ENCODE results near the gene CASKIN2. TPM values are rescaled to one million over a fixed set of nuclear protein-coding genes. Genes with fewer than 3 reads are reported as not detected.

Gene CASKIN2
- total RNA-seq (11.4 TPM), polyA plus RNA-seq (ENCODE audit: insufficient read depth in 1 of 8, insufficient read length in 8 of 8, low replicate concordance in 1 of 8) (10 to 100 TPM; 17.7 to 27.9 (median 23.9) TPM)
- long read RNA-seq, donor 1, result 0 reads
- long read RNA-seq, donor 2, result 0 reads
- long read RNA-seq, donor 3, full-length matches to known transcripts, result 1 of 19 reads
- long read RNA-seq, donor 3, partial matches to known transcripts, result 18 of 19 reads
- long read RNA-seq, donor 3, other reads (novel, unspliced or antisense), result 0 of 19 reads
- long read RNA-seq, donor 4, result 0 reads
- long read RNA-seq, donor 5, partial matches to known transcripts, result 16 of 16 reads
- long read RNA-seq, donor 5, other reads (novel, unspliced or antisense), result 0 of 16 reads
- long read RNA-seq, donor 6, full-length matches to known transcripts, result 1 of 7 reads
- long read RNA-seq, donor 6, partial matches to known transcripts, result 6 of 7 reads
- long read RNA-seq, donor 6, other reads (novel, unspliced or antisense), result 0 of 7 reads
- long read RNA-seq, donor 7, partial matches to known transcripts, result 0 of 1 reads
- long read RNA-seq, donor 7, other reads (novel, unspliced or antisense), result 0 of 1 reads
- long read RNA-seq, donor 8, result 0 reads
- long read RNA-seq, donor 9, result 0 reads
- long read RNA-seq, donor 10, result 0 reads
- long read RNA-seq, donor 11, partial matches to known transcripts, result 7 of 7 reads
- long read RNA-seq, donor 11, other reads (novel, unspliced or antisense), result 0 of 7 reads

- peaks cover 46% of the 10 kb centered on the region for H3K36me3 ChIP-seq (ENCODE audit: control insufficient read depth, insufficient read depth, low read length)
- WGBS (ENCODE audit: insufficient coverage), result under 1% methylated on average over 73 of the region's 78 CpGs
- H3K4me3 ChIP-seq (ENCODE audit: low read length), result peak within 1 kb of the TSS; percentile 67
- H3K27ac ChIP-seq (ENCODE audit: low read length), result peak within 1 kb of the TSS; percentile 80
- H3K9me3 ChIP-seq (replicated peaks; ENCODE audit: control insufficient read depth, low read depth, low read length), result no peaks in the 10 kb centered on the region
- H3K27me3 ChIP-seq (ENCODE audit: control insufficient read depth, insufficient read depth, low read length), result no peaks in the 10 kb centered on the region
- H3K4me1 ChIP-seq (ENCODE audit: control insufficient read depth, insufficient read depth, low read length), result peaks cover 50% of the 10 kb centered on the region
- peak; percentile 97 for DNase-seq
Measured at GRCh38 chr17:75515496-75516254, at the start of gene CASKIN2. TSS of gene CASKIN2 (minus strand) at chr17:75515537. CDS start at chr17:75513804, 1,733 bp downstream.

GRCh38 chr17:75565066-75565465 lies 49.7 kb upstream of the CASKIN2 start:
- WGBS (ENCODE audit: insufficient coverage), result 51% methylated on average over 6 of the region's 7 CpGs
- no peaks in the 10 kb centered on the region for H3K9me3 ChIP-seq (replicated peaks; ENCODE audit: control insufficient read depth, low read depth, low read length)
- no peak for DNase-seq

GRCh38 chr17:75564195-75564594 lies 48.9 kb upstream of the CASKIN2 start:
- Histone ChIP-seq H3K4me1 (ENCODE audit: control insufficient read depth, insufficient read depth, low read length) (peaks cover 13% of the 10 kb centered on the region), H3K9me3 (replicated peaks; ENCODE audit: control insufficient read depth, low read depth, low read length) (no peaks in the 10 kb centered on the region), H3K36me3 (ENCODE audit: control insufficient read depth, insufficient read depth, low read length) (no peaks in the 10 kb centered on the region), H3K4me3 (ENCODE audit: low read length) (no peak overlapping the region), H3K27me3 (ENCODE audit: control insufficient read depth, insufficient read depth, low read length) (no peaks in the 10 kb centered on the region), H3K27ac (ENCODE audit: low read length) (no peak overlapping the region)
- DNase-seq, result no peak
- 85% methylated on average over 11 of the region's 11 CpGs for WGBS (ENCODE audit: insufficient coverage)

More at GRCh38 chr17:75565066-75565465, 49.7 kb upstream of the CASKIN2 start:
- no peaks in the 10 kb centered on the region for H3K27me3 ChIP-seq (ENCODE audit: control insufficient read depth, insufficient read depth, low read length)
- H3K4me1 ChIP-seq (ENCODE audit: control insufficient read depth, insufficient read depth, low read length), result peaks cover 12% of the 10 kb centered on the region
- no peak overlapping the region for H3K4me3 ChIP-seq (ENCODE audit: low read length)
- H3K36me3 ChIP-seq (ENCODE audit: control insufficient read depth, insufficient read depth, low read length), result no peaks in the 10 kb centered on the region
- H3K27ac ChIP-seq (ENCODE audit: low read length), result no peak overlapping the region

GRCh38 chr17:75563063-75563758 lies 47.9 kb upstream of the CASKIN2 start:
- H3K4me1 ChIP-seq (ENCODE audit: control insufficient read depth, insufficient read depth, low read length), result peaks cover 18% of the 10 kb centered on the region
- peak; percentile 24 for DNase-seq
- H3K27me3 ChIP-seq (ENCODE audit: control insufficient read depth, insufficient read depth, low read length), result no peaks in the 10 kb centered on the region
- H3K36me3 ChIP-seq (ENCODE audit: control insufficient read depth, insufficient read depth, low read length), result no peaks in the 10 kb centered on the region
- H3K4me3 ChIP-seq (ENCODE audit: low read length), result no peak overlapping the region
- no peaks in the 10 kb centered on the region for H3K9me3 ChIP-seq (replicated peaks; ENCODE audit: control insufficient read depth, low read depth, low read length)
- H3K27ac ChIP-seq (ENCODE audit: low read length), result no peak overlapping the region
- 80% methylated on average over 23 of the region's 28 CpGs for WGBS (ENCODE audit: insufficient coverage)

GRCh38 chr17:75561927-75562603 lies 46.7 kb upstream of the CASKIN2 start:
- Histone ChIP-seq H3K36me3 (ENCODE audit: control insufficient read depth, insufficient read depth, low read length) (no peaks in the 10 kb centered on the region), H3K4me3 (ENCODE audit: low read length) (no peak overlapping the region), H3K27ac (ENCODE audit: low read length) (no peak overlapping the region), H3K4me1 (ENCODE audit: control insufficient read depth, insufficient read depth, low read length) (peaks cover 27% of the 10 kb centered on the region), H3K27me3 (ENCODE audit: control insufficient read depth, insufficient read depth, low read length) (no peaks in the 10 kb centered on the region), H3K9me3 (replicated peaks; ENCODE audit: control insufficient read depth, low read depth, low read length) (no peaks in the 10 kb centered on the region)
- DNase-seq, result no peak
- 82% methylated on average over 3 of the region's 5 CpGs for WGBS (ENCODE audit: insufficient coverage)

- no peaks in the 10 kb centered on the region for H3K9me3 ChIP-seq (replicated peaks; ENCODE audit: control insufficient read depth, low read depth, low read length)
- peaks cover 36% of the 10 kb centered on the region for H3K4me1 ChIP-seq (ENCODE audit: control insufficient read depth, insufficient read depth, low read length)
- H3K27ac ChIP-seq (ENCODE audit: low read length), result no peak overlapping the region
- DNase-seq, result no peak
- WGBS (ENCODE audit: insufficient coverage), result 78% methylated on average over 6 of the region's 9 CpGs
- H3K36me3 ChIP-seq (ENCODE audit: control insufficient read depth, insufficient read depth, low read length), result no peaks in the 10 kb centered on the region
- H3K4me3 ChIP-seq (ENCODE audit: low read length), result no peak overlapping the region
- H3K27me3 ChIP-seq (ENCODE audit: control insufficient read depth, insufficient read depth, low read length), result no peaks in the 10 kb centered on the region
Measured at GRCh38 chr17:75559958-75560533, 44.7 kb upstream of the CASKIN2 start.

- no peak overlapping the region for H3K4me3 ChIP-seq (ENCODE audit: low read length)
- no peak overlapping the region for H3K27ac ChIP-seq (ENCODE audit: low read length)
- H3K9me3 ChIP-seq (replicated peaks; ENCODE audit: control insufficient read depth, low read depth, low read length), result no peaks in the 10 kb centered on the region
- no peak for DNase-seq
- H3K27me3 ChIP-seq (ENCODE audit: control insufficient read depth, insufficient read depth, low read length), result no peaks in the 10 kb centered on the region
- H3K4me1 ChIP-seq (ENCODE audit: control insufficient read depth, insufficient read depth, low read length), result peaks cover 36% of the 10 kb centered on the region
- H3K36me3 ChIP-seq (ENCODE audit: control insufficient read depth, insufficient read depth, low read length), result no peaks in the 10 kb centered on the region
- WGBS (ENCODE audit: insufficient coverage), result 82% methylated on average over 26 of the region's 38 CpGs
Measured at GRCh38 chr17:75558666-75559530, 43.6 kb upstream of the CASKIN2 start.

GRCh38 chr17:75557852-75558665 lies 42.7 kb upstream of the CASKIN2 start:
- Histone ChIP-seq H3K27me3 (ENCODE audit: control insufficient read depth, insufficient read depth, low read length) (no peaks in the 10 kb centered on the region), H3K4me1 (ENCODE audit: control insufficient read depth, insufficient read depth, low read length) (peaks cover 37% of the 10 kb centered on the region), H3K9me3 (replicated peaks; ENCODE audit: control insufficient read depth, low read depth, low read length) (no peaks in the 10 kb centered on the region), H3K36me3 (ENCODE audit: control insufficient read depth, insufficient read depth, low read length) (no peaks in the 10 kb centered on the region), H3K27ac (ENCODE audit: low read length) (peak overlapping the region; percentile 79), H3K4me3 (ENCODE audit: low read length) (no peak overlapping the region)
- peak; percentile 21 for DNase-seq
- 82% methylated on average over 18 of the region's 18 CpGs for WGBS (ENCODE audit: insufficient coverage)
